GM12892 (cell line): ENCODE measurements around the gene TRAF3.
A peak's percentile ranks its signal among the peaks of the same experiment; 100 is the strongest.

ENCODE experiments used
- DNase-seq: peaks from one replicate; pipeline ENCODE4 v3.0.0; 2011; ENCODE audit not compliant: insufficient read length
- FAIRE-seq: peaks from 2 replicates; lab custom pipeline; 2011; peaks lifted over from hg19 to GRCh38; lab: Jason Lieb, UNC
- POLR2A ChIP-seq: IDR thresholded peaks from 2 replicates; pipeline ENCODE4 v1.6.1; 2011; ENCODE audit warnings: low read depth, low read length, control low read depth
- POLR2AphosphoS5 ChIP-seq: IDR thresholded peaks from 2 replicates; pipeline ENCODE4 v1.6.1; 2011; ENCODE audit warnings: low read depth, low read length, control low read depth
- TAF1 ChIP-seq: IDR thresholded peaks from 2 replicates; pipeline ENCODE4 v1.6.1; 2011; ENCODE audit warnings: low read depth, mild to moderate bottlenecking, control low read depth, low read length, borderline replicate concordance

TRAF3 gene

GRCh38 chr14:102736956-102737355 is 40.3 kb upstream of the TRAF3 start:
- DNase-seq: no peak
- no peak for FAIRE-seq

GRCh38 chr14:102737402-102738372 is 39.6 kb upstream of the TRAF3 start:
- DNase-seq: no peak
- no peak for TF ChIP-seq POLR2AphosphoS5
- TF ChIP-seq TAF1: no peak
- TF ChIP-seq POLR2A: no peak
- FAIRE-seq: no peak

More at GRCh38 chr14:102736956-102737355, 40.3 kb upstream of the TRAF3 start:
- no peak for TF ChIP-seq POLR2A
- no peak for TF ChIP-seq POLR2AphosphoS5
- TF ChIP-seq TAF1: no peak

GRCh38 chr14:102738373-102739189 is 38.7 kb upstream of the TRAF3 start:
- DNase-seq: no peak
- no peak for FAIRE-seq
- TF ChIP-seq POLR2A (no peak), TAF1 (no peak), POLR2AphosphoS5 (no peak)

GRCh38 chr14:102739190-102739469 is 38.1 kb upstream of the TRAF3 start:
- FAIRE-seq (no peak), DNase-seq (no peak)
- TF ChIP-seq POLR2AphosphoS5 (no peak), TAF1 (no peak), POLR2A (no peak)

GRCh38 chr14:102746634-102747438 is 30.4 kb upstream of the TRAF3 start:
- TF ChIP-seq POLR2AphosphoS5 (no peak), TAF1 (no peak), POLR2A (no peak)
- no peak for FAIRE-seq
- no peak for DNase-seq

- FAIRE-seq (no peak), DNase-seq (no peak)
- TF ChIP-seq TAF1 (no peak), POLR2A (no peak), POLR2AphosphoS5 (no peak)
These were observed 28.4 kb upstream of the TRAF3 start for GRCh38 chr14:102748806-102749205.

GRCh38 chr14:102749393-102750305 is 27.6 kb upstream of the TRAF3 start:
- TF ChIP-seq POLR2A (no peak), POLR2AphosphoS5 (no peak), TAF1 (no peak)
- FAIRE-seq: peak; percentile 30
- no peak for DNase-seq

GRCh38 chr14:102750376-102750775 is 26.9 kb upstream of the TRAF3 start:
- TF ChIP-seq TAF1 (no peak), POLR2AphosphoS5 (no peak), POLR2A (no peak)
- DNase-seq (no peak), FAIRE-seq (no peak)

GRCh38 chr14:102751088-102751487 is 26.2 kb upstream of the TRAF3 start:
- TF ChIP-seq POLR2A (no peak), POLR2AphosphoS5 (no peak)
- no peak for FAIRE-seq
- no peak for DNase-seq

- no peak for DNase-seq
- no peak for TF ChIP-seq TAF1
- FAIRE-seq: no peak
These were observed 24.9 kb upstream of the TRAF3 start for GRCh38 chr14:102752239-102752847.
